Aorta (tissue), 5 donors: ENCODE data around the gene ATP5PD. TPM values are rescaled to one million over a fixed set of nuclear protein-coding genes. Genes with fewer than 3 reads are reported as not detected.

Experiments used
- ATAC-seq: fragments of 200-7000 bp; cut with Tn5 transposase; one replicate; pipeline ENCODE4 v1.9.1; 2022; ENCODE audit warnings: moderate library complexity; ENCODE audit not compliant: low FRiP score
- DNase-seq, 2 donors: peaks; one replicate each; pipeline ENCODE4 v3.0.0-alpha.2; 2020
- H3K27ac ChIP-seq, 2 donors: one replicate each; pipeline ENCODE4 v1.5.1; 2013; ENCODE audit warnings: low read length in 2 of 2, mild to moderate bottlenecking in 2 of 2, moderate library complexity in 2 of 2, control low read depth in 1 of 2, inconsistent platforms in 1 of 2, low read depth in 1 of 2
- H3K27me3 ChIP-seq, 2 donors: one replicate each; pipeline ENCODE4 v1.6.1; 2013; ENCODE audit warnings: control low read depth in 1 of 2, low read length in 1 of 2, mild to moderate bottlenecking in 1 of 2, moderate library complexity in 1 of 2; ENCODE audit not compliant: insufficient read depth in 2 of 2, control insufficient read depth in 1 of 2
- H3K36me3 ChIP-seq, 2 donors: one replicate each; pipeline ENCODE4 v1.6.1; 2013; ENCODE audit warnings: control low read depth in 1 of 2, low read length in 1 of 2, mild to moderate bottlenecking in 1 of 2; ENCODE audit not compliant: insufficient read depth in 2 of 2, control insufficient read depth in 1 of 2
- H3K4me1 ChIP-seq, 2 donors: one replicate each; pipeline ENCODE4 v1.6.1; 2013; ENCODE audit warnings: low read length in 2 of 2, control low read depth in 1 of 2, mild to moderate bottlenecking in 1 of 2, moderate library complexity in 1 of 2; ENCODE audit not compliant: insufficient read depth in 2 of 2, control insufficient read depth in 1 of 2
- H3K4me3 ChIP-seq, 2 donors: one replicate each; pipeline ENCODE4 v1.5.1; 2013; ENCODE audit warnings: low read length in 2 of 2, control low read depth in 1 of 2, mild to moderate bottlenecking in 1 of 2
- H3K9me3 ChIP-seq: one replicate; pipeline ENCODE4 v1.6.1; 2013; ENCODE audit warnings: mild to moderate bottlenecking, low read length; ENCODE audit not compliant: control insufficient read depth
- WGBS, 2 donors: extraction: QIAGEN DNeasy Blood & Tissue Kit; methylation state at CpG; one replicate each; pipeline ENCODE4 v1.1.7; 2013; 5-methylcytosine and 5-hydroxymethylcytosine counted together
- intact Hi-C, 2 donors: fragments of 100-400 bp; cut with DNase I; formaldehyde crosslinking; loops; one replicate each; pipeline versions ENCODE4 v1.14.2 to v1.15.0; 2022
- polyA plus RNA-seq, 2 donors: library from polyadenylated mRNA; stranded (reverse); fragments of 200-250 nt; gene quantifications; one replicate each; pipeline ENCODE4 v1.2.3, GENCODE V29; 2013
- total RNA-seq, 2 donors: library from RNA; stranded (reverse); fragmentation: NEBNext Ultra II Directional; extraction: Animal tissue kit (Norgen Biotek cat#: 25700); gene quantifications; one replicate each; pipeline ENCODE4 v1.2.1, GENCODE V29; 2021
- donor health status: healthy with polysubstance abuse.
- donor health status: Bipolar disorder and iron deficiency.
- donor health status: DM: no; HTN: no; CAD: no.
- donor health status: DM: no; HTN: no; CAD: no.
- donor health status: DM: yes; HTN: yes; CAD: no.

Gene ATP5PD
- total and polyA plus RNA-seq, 4 donors = 136 to 520 (median 249) TPM

DNA sequence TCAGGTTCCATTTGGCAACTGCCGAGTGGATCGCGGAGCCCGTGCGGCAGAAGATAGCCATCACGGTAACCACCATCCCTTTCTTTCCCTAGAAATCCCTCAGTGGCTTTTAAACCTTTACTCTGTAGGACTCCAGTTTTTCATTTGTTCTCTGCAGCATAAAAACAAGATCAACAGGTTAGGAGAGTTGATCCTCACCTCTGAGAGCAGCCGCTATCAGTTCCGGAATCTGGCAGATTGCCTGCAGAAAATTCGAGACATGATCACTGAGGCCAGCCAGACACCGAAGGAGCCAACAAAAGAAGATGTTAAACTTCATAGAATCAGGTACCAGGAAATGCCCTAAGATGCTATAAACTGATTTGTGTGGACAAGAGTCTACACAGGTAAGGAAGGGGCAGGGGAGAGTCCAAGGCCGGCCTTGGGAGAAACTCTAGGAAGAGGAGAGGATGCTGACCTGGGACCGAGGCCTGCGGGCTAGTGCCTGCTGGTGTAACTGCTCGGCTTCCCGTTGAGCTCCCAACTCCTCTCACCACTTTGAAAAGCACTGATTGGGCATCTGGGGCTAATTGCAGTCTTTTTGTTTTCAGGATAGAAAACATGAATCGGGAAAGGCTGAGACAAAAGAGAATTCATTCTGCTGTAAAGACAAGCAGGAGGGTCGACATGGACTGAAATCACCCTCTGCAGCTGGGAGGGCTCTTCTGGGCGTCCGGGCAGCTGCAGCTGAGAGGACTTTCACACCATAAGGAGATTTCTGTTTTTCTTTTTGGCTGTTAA is 26.2 kb downstream of the ATP5PD start:
- DNase-seq = no peak
- Histone ChIP-seq H3K36me3 (peaks cover 0 to 5% of the 10 kb centered on the region in 2 donors), H3K4me3 (no peak overlapping the region), H3K27ac (no peak overlapping the region), H3K27me3 (no peaks in the 10 kb centered on the region), H3K4me1 (no peaks in the 10 kb centered on the region), H3K9me3 (no peaks in the 10 kb centered on the region)
- no peak for ATAC-seq
- 90 to 94% methylated on average over 19 of the region's 19 CpGs for WGBS, 2 donors
- intact Hi-C loops = no loop called here

DNA sequence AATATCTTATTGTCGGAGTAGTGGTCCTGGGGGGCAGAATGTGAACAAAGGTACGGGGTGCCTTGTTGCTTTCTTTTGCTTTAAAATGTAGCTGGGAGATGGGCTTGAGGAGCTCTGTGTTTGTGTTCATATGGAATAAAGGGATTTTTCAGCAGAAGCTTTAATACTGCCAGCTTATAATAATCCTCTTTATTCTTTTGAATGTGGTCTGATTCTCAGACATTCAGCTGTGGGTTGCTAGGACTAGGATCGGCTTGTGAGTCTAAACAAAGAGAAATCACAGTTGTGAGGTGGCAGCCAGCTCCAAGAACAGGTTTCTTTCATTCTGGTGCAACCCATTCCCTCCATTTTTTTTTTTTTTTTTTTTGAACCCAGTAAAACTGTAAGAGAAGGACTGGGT is 27.1 kb downstream of the ATP5PD start:
- Histone ChIP-seq H3K4me1 (no peaks in the 10 kb centered on the region), H3K36me3 (peaks cover 0 to 5% of the 10 kb centered on the region in 2 donors), H3K27ac (no peak overlapping the region), H3K9me3 (no peaks in the 10 kb centered on the region), H3K27me3 (no peaks in the 10 kb centered on the region), H3K4me3 (no peak overlapping the region)
- intact Hi-C loops = no loop called here
- 93% methylated on average over 3 of the region's 3 CpGs for WGBS, 2 donors
- ATAC-seq (no peak), DNase-seq (no peak)

DNA sequence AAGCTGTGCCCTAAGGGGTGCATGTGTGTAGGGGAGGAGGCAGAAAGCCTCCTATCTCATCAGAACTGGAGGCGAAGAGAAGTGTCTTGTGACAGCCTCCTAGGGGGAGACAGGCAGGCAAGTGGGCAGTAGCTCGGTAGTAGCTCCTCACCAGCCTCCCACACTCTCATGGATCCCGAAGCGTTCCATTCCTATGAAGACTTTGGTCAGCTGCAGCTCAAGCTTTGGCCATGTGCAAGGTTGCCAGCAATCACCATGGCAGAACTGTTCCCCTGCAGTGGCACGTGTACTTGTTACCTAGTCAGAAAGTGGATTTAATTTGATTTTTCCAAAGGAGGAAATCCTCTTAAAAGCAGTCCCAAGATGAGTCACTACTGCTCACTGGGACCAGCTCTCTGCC is 27.6 kb downstream of the ATP5PD start:
- 87 to 90% methylated on average over 5 of the region's 5 CpGs for WGBS, 2 donors
- intact Hi-C loops = no loop called here

DNA sequence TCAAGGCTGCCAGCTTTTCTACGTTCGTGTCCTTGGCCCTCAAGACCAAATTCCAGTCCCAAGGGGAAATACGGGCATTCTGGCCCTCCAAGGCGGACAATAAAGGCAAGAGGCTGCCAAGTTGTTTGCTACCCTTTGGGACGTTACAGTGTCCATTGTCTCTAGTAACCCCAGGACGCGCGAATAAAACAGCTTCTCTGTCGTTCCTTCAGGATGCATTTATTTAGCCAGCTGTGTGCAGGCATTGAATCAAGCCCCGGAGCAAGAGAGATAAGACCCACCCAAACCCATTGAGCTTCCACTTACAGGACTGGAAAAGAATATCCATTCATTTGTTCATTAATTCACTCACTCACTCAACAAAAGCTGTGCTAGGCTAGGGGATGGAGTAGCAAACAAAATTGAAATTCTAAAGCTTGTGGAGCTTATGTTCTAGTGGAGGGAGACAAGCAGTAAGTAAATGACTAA is 33.6 kb downstream of the ATP5PD start:
- H3K27me3 ChIP-seq = no peaks in the 10 kb centered on the region
- H3K36me3 ChIP-seq = no peaks in the 10 kb centered on the region
- no peak for DNase-seq
- H3K4me1 ChIP-seq = peaks cover 0 to 4% of the 10 kb centered on the region in 2 donors
- intact Hi-C loops = loop anchor here (5.0 kb wide), 1 partner anchor 51 kb away; no protein-coding TSS in a partner anchor
- WGBS, 2 donors = 0 to 1% methylated on average over 10 of the region's 10 CpGs
- H3K9me3 ChIP-seq = no peaks in the 10 kb centered on the region
- H3K27ac ChIP-seq = peak overlapping the region in 1 of 2 donors; percentile 71
- peak overlapping the region; percentile 22 to 85 for H3K4me3 ChIP-seq
- no peak for ATAC-seq

More for the DNA sequence above, 27.6 kb downstream of the ATP5PD start:
- H3K36me3 ChIP-seq = peaks cover 0 to 5% of the 10 kb centered on the region in 2 donors
- no peaks in the 10 kb centered on the region for H3K9me3 ChIP-seq
- no peak for DNase-seq
- no peak for ATAC-seq
- H3K4me1 ChIP-seq = no peaks in the 10 kb centered on the region
- no peak overlapping the region for H3K27ac ChIP-seq
- H3K4me3 ChIP-seq = no peak overlapping the region
- H3K27me3 ChIP-seq = no peaks in the 10 kb centered on the region

DNA sequence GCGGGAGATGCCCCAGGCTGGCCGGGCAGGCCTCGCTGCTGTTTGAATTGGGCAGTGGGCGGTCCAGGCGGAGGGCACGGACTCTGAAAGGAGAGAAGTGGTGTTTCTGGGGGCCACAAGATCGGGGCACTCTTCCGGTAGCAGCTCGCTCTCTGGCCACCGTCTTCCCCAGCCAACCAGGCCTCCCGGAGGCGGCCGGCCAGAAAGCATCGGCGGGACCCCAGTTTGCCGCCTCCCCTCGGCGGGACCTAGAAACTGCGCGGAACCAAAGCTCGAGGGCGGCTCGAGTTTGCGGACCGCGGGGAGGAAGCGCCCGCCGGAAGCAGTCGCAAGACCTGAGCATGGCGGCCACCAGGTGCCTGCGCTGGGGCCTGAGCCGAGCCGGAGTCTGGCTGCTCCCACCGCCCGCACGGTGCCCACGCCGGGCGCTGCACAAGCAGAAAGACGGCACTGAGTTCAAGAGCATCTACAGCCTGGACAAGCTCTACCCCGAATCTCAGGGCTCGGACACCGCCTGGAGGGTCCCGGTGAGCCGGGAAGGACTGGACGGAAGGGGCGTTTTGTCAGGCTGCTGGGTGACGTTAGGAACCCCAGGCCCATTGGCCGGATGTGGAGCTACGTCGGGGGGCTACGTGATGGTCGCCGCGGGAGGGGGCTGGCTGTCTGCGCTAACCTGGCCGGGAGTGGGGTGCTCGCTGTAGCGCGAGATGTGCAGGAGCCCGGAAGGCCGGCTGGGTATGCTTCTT is 34.2 kb downstream of the ATP5PD start, which contains the start of gene MRPL58:
MRPL58 (plus strand) TSS at position 325 of the 746 bp plus-strand sequence; CDS start at position 342, 17 bp downstream.
- intact Hi-C loops = loop anchor here (5.0 kb wide), 1 partner anchor 50 kb away; no protein-coding TSS in a partner anchor
- Histone ChIP-seq H3K36me3 (no peaks in the 10 kb centered on the region), H3K27ac (peak within 1 kb of the TSS in 1 of 2 donors; percentile 71), H3K27me3 (no peaks in the 10 kb centered on the region), H3K4me1 (peaks cover 0 to 4% of the 10 kb centered on the region in 2 donors), H3K9me3 (no peaks in the 10 kb centered on the region), H3K4me3 (peak within 1 kb of the TSS; percentile 22 to 85)
- 0 to 1% methylated on average over 62 to 63 of the region's 63 CpGs for WGBS, 2 donors
- ATAC-seq = peak; percentile 98
- peak; percentile 88 to 94 for DNase-seq

DNA sequence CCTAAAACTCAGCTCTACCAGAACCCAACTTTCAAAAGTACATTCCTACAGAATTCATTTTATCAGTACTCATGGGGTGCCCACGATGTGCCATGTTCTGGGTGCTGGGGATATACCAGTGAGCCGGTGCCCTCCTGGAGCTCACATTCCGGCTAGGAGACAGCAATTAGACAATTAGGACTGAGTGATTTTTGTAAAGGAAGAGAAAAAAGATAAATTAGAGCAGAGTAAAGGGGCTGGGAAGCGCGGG is 34.7 kb downstream of the ATP5PD start:
- no peak for ATAC-seq
- intact Hi-C loops = loop anchor here (5.0 kb wide), 1 partner anchor 50 kb away; no protein-coding TSS in a partner anchor

DNA sequence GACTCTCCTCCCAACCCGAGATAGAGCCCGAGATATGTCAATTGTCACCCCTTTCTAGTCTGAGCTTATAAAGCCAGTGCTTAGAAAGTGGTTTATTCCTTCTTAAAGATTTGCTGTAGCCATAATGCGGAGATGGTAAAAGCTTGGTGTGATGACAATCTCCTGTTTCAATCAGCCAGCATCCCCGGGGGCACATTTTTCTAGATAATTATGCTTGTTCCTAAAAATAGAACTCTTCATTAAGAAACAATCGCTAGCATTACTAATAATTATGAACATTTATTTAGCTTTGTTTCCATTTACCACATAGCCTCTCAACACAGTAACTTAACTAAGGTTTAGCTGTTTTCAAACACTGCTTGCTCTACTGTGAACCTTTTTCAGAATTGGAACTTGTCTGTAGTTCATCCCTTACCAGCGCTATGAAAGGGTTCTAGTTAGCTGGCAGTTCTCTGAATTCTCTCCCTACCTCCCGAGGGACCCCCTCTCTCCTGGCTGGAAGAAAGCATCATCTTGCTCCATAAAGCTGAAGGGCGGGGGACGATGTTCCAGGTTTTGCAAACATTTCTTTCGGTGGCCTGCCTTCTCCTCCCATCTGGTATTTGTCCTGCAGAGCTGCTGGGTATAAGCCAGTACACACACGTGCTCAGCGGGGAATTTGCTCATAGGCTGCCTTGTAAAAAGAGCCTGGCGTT is 35.2 kb downstream of the ATP5PD start:
- Histone ChIP-seq H3K9me3 (no peaks in the 10 kb centered on the region), H3K36me3 (no peaks in the 10 kb centered on the region), H3K27ac (peak overlapping the region in 1 of 2 donors; percentile 28), H3K4me1 (peaks cover 0 to 4% of the 10 kb centered on the region in 2 donors), H3K27me3 (no peaks in the 10 kb centered on the region), H3K4me3 (peak overlapping the region; percentile 14 to 85)
- ATAC-seq = peak; percentile 80
- intact Hi-C loops = loop anchor here (2.0 to 5.0 kb wide), 2 partner anchors 23 to 49 kb away; no protein-coding TSS in a partner anchor
- 18 to 21% methylated on average over 13 of the region's 13 CpGs for WGBS, 2 donors
- DNase-seq = peak in 1 of 2 donors; percentile 66

More for the DNA sequence above, 34.7 kb downstream of the ATP5PD start:
- Histone ChIP-seq H3K27ac (peak overlapping the region in 1 of 2 donors; percentile 28), H3K27me3 (no peaks in the 10 kb centered on the region), H3K36me3 (no peaks in the 10 kb centered on the region), H3K4me3 (peak overlapping the region; percentile 14 to 85), H3K9me3 (no peaks in the 10 kb centered on the region), H3K4me1 (peaks cover 0 to 4% of the 10 kb centered on the region in 2 donors)
- 4 to 6% methylated on average over 5 of the region's 5 CpGs for WGBS, 2 donors
- DNase-seq = no peak

DNA sequence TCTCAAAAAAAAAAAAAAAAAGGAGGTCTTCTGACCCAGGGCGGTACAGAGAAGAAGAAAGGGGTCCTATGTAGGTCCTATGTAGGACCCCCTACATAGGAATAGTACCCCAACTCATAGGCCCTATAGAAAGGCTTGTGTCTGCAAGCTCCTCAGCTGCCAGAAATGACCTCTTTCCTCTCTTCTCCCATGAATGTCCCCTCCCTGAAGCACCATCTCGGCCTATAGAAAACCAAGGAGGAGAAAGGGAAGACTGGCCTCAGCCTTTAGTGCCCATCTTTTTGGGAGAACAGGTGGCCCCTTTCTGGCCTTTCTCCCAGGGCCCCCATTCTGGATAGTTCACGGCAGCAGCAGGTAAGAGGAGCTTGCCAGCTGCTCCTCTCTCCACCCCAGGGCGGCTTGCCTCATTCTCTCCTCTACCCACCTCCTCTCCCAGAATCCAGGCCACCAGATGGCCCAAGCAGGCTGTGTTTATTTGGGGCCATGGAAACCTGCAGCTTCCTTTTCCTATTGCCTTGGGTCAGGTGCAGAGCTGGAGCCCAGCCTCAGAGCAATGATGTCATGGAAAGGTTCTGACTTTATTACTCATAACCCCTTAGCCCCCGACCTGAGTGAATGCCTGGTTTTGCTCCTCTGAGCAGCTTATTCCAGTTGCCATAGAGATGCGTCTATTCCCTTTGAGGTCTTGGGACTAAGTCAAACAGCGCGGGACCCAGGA is 35.9 kb downstream of the ATP5PD start:
- H3K36me3 ChIP-seq = no peaks in the 10 kb centered on the region
- DNase-seq (no peak), ATAC-seq (no peak)
- no peaks in the 10 kb centered on the region for H3K27me3 ChIP-seq
- WGBS, 2 donors = 57 to 70% methylated on average over 8 of the region's 8 CpGs
- H3K27ac ChIP-seq = no peak overlapping the region
- H3K4me1 ChIP-seq = peaks cover 0 to 4% of the 10 kb centered on the region in 2 donors
- no peak overlapping the region for H3K4me3 ChIP-seq
- H3K9me3 ChIP-seq = no peaks in the 10 kb centered on the region
- intact Hi-C loops = loop anchor here (2.0 to 5.0 kb wide), 2 partner anchors 22 to 49 kb away; no protein-coding TSS in a partner anchor
